RCC 7860 (cell line): ENCODE measurements around the gene VAV1.
"Not testable (repeated sequence)": the region's sequence is repeated elsewhere in the genome, so short reads cannot be mapped to it uniquely, and the experiment has no call there.

Experiments
- DNase-seq: peaks from one replicate; pipeline ENCODE4 v3.0.0-alpha.2; 2015; ENCODE audit warnings: low spot score
- FAIRE-seq: peaks from 2 replicates; lab custom pipeline; 2012; peaks lifted over from hg19 to GRCh38; lab: Jason Lieb, UNC

The VAV1 gene

DNA sequence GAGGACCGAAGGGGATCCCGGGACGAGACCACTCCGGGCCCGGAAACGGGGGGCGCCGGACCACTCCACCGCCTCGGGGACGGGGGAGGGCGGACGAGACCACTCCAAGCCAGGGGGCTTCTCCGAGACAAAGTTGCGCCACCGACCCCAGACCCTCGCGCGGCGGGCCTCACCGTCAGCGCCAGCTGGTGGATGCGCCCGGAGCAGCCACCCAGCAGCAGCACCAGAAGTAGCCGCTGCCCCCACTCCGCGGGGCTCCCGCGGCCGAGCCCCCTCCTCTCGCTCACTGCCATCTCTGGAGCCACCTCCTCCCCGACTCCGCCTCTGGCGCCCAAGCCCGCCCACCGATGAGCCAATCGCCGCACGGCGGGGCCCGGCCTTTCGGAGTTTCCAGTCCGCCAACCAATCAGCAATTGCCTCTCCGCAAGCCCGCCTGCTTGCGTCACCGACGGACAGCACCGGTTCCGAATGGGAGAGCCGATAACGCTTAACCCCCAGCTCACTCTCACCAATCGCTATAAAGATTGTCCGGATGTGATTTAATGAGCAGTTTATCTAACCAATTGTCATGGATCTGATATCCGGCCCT, 35.1 kb upstream of the VAV1 start, which contains the start of gene GPR108:
GPR108 (minus strand) TSS at position 297 of the 589 bp plus-strand sequence; CDS start at position 293, 4 bp downstream.
- DNase-seq (peak; percentile 100), FAIRE-seq (peak; percentile 98)

DNA sequence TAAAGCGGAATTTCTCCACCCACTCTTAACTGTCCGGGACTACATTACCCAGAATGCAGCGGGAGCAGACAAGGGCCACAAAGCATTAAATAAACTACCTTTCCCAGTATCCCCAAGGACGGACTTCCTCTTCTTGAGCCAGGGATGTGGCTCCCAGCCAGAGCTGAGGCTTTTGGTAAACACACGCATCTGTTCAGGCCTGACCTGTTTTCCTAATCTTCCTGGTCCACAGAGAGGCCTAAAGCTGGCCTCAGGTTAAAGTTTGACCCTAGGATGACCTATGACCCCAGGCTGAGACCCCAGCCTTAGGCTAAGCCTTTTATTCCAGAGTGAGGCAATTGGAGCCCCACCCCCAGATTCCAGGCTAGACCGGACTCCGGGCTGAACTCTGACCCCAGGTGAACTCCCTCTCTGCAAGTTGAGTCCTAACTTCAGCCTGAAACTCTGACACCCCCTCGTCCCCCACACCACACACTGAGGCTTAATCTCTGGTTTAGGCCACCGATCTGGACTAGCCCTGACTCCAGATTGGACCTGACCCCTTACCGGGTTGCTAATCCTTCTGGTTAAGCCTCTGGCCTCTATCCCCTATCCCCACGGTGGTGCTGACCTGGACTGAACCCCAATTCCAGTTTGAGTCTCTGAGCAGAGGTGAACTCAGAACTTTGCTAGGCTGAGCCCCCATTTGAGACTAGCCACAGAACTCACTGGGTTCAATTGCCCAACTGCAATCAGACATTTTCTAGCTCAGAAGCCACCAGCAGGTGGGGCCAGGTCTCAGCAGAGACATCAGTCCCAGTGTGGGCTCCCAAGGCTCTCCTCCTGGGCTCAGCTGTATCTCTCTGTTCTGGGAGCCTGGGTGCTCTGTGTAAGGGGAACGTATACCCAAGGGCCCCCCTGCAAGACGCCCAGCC, 34.4 kb upstream of the VAV1 start:
- DNase-seq (peak; percentile 77), FAIRE-seq (no peak)

DNA sequence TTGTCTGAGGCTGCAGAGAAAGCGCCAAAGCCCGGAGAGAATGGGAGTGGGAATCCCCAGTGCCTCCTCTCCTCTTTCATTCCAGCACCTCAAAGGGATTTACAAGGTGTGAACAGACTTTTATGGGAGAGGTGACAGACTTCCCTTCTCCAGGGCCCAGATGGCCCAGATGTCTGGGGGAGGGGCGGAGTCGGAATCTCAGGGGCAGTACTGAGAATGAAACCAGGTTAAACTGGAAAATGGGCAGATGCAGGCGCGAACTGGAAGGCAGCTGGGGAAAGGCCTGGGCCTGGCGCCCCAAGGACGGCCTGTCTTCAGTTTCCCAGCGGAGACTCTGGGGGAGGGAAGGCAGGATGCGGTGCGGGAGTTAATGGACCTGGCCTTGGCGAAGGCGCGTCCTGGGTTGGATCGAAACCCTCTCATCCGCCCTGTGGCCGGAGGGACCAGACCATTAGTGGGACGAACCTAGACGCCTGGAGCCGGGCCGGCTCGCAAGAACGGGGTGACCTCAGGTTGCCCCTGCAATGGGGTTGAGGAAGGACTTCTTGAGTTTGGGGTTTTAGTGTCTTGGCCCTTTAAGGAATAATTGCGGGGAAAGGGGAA, 33.6 kb upstream of the VAV1 start:
- FAIRE-seq (no peak), DNase-seq (no peak)

DNA sequence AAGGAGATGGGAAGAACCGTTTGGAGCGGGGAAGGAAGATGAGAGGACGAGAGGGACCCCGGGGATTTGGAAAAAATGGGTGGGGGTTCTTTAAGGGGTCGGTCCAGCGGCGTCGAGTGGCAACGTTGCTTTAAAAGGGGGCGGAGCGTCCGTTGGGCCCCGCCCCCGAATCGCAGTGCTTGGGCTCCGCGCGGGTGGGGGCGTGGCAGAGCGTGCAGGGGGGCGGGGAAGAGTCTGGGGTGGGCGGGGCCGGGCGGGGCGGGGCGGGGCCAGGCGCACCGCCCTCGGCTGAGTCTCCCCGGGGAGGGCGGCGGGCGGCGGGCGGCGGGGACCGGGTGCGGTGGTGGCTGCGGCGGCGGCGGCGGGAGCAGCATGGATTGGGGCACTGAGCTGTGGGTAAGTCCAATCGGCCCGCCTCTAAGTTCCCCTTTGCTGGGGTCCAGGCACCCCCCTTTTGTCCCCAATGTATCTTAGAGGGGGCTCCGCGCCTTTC, 33.1 kb upstream of the VAV1 start, which contains the start of gene TRIP10:
TRIP10 (plus strand) TSS at position 291 of the 493 bp plus-strand sequence; CDS start at position 373, 82 bp downstream.
- no peak for FAIRE-seq
- peak; percentile 57 for DNase-seq

DNA sequence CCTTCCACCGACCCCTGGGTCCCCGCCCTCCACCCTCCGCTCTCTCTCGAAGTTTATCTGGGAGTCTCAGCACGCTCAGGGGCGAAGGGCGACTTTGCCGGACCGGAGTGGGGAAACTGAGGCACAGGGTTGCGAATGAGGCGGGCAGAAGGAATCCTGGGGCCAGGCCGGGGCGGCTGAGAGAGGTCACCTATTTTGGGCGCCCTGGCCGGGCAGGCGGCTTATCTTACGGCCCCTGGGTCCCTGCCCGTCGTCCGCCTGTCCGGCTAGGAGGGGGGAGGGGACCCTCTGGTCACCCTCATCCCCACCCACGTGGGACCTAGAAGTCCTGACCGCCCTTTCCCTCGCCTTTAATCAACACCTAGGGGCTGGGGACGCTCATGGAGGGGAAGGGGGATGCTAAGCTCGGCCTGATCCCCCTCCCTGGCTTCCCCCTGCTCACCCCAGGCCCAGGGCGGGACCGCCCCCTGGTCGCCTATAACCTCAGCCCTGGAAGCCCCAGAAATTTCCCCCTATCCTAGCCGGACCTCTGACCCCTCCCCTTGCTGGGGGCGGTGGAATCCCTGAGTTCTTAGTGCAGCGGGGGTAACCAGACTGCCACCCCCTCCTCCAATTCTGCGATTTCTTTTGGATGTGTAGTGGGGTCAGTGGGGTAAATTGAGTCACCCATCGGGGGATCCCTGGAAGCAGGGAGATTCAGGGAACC, 32.5 kb upstream of the VAV1 start:
- FAIRE-seq, result no peak
- DNase-seq, result no peak

DNA sequence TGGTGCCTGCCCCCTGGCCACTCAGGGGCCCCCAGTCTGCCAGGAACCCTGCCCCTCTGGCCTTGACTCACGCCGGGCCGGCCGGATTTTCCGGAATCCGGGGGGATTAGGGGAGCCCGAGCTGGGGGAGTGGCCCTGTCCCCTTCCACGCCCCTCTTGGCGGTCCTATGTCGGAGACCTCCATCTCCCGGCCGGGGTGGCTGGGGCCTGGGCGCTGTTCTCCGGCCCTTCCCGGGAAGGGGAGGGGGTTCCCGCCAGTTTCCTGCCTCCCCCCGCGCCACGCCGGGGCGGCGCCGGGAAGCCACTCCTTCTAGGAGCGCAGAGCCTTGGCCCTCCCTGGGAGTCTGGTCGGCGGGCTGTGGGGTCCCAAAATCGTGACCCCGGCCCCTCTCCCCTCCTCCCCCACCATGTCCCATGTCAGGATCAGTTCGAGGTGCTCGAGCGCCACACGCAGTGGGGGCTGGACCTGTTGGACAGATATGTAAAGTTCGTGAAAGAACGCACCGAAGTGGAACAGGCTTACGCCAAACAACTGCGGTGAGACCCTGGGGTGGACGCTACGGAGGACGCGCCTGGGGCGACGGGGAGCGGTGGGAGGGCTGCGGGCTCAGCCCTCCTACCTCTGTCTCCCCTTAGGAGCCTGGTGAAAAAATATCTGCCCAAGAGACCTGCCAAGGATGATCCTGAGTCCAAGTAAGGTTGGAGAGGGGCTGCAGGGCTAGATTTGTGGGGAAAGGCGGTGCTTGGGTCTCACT, 31.7 kb upstream of the VAV1 start:
- FAIRE-seq (no peak), DNase-seq (no peak)

DNA sequence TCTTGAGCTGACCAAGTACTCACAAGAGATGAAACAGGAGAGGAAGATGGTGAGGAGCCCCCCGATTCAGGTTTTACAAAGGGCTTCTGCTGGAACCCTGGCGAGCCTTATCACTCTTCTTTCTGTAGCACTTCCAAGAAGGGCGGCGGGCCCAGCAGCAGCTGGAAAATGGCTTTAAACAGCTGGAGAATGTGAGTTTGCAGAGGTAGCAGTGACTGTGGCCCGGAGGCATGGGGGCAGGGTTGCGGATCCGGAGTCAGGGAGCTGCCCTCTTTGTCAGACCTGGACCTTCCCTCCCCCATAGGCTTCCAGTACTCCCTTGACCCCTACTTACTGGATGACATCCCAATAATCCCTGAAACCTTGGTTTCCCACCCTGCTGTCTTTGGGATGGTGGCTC, 29.4 kb upstream of the VAV1 start:
- DNase-seq (no peak), FAIRE-seq (no peak)

DNA sequence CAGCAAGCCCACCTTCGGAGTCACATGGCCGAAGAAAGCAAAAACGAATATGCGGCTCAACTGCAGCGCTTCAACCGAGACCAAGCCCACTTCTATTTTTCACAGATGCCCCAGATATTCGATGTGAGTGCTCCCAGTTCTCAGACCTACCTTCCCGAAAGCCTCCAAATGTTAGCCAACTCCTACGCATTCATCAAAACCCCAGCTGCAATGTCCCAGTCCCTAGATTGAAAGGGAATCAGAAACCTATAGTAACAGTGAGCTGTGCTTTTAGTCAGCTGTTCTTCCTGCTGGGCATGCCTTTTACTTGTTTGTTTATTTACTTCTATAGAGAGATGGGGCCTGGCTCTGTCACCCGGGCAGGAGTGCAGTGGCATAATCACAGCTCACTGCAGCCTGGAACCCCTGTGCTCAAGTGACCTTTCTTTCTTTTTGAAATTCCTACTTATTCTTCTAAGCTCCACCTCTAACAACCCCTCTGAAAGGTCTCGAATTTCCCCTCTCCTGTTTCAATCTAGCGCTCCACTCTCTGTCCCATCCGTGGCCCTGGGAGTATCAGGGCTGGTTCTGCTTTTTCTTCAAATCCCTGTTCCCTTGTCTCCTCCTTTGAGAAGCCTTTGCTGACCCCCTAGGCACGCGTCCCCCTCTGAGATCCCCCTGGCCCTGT, 28.7 kb upstream of the VAV1 start:
- no peak for DNase-seq
- FAIRE-seq, result no peak

DNA sequence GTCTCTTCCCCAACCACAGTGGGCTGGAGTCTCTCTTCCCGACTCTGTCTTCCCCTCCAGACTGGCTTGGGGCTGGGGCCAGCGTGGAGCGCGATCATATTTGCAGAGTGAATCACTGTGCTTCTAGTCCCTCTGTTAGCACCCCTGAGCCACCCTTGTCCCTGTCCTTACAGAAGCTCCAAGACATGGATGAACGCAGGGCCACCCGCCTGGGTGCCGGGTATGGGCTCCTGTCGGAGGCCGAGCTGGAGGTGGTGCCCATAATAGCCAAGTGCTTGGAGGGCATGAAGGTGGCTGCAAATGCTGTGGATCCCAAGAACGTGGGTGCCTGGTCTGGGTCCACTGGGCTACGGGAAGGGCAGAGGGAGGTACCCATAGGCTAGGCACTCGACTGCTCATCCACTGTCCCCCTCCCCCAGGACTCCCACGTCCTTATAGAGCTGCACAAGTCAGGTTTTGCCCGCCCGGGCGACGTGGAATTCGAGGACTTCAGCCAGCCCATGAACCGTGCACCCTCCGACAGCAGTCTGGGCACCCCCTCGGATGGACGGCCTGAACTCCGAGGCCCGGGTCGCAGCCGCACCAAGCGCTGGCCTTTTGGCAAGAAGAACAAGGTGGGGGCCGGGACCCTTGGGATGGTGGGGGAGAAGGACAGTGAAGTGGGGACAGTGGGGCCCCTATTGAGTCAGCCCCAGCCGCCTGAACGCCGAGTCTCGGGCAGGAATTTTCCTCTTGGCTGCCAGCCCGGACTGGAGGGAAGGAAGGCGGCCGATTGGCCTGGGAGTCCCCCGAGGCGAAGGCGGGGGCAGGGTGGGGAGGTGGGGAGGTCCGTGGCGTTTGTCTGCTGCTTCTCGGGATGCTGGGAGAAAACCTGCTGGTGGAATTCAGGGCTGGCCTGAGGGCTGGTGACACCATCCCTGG, 27.9 kb upstream of the VAV1 start:
- FAIRE-seq (peak; percentile 83), DNase-seq (peak; percentile 80)

DNA sequence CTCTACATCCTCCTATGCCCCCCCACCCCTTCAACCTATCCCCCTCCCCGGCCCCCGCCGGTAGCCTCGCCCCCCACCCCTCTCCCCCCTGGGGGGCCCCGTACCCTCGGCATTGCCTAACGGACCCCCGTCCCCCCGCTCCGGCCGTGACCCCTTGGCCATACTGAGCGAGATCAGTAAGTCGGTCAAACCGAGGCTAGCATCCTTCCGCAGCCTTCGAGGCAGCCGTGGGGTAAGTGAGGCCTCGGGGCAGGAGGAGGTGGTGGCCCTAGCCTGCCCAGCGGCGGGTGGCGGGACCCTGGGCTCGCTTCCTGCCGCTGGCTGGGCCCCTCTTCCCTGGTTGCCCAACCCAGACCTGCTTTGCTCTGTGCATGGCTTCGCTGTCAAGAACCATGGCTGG, 26.5 kb upstream of the VAV1 start:
- DNase-seq, result no peak
- FAIRE-seq, result no peak

DNA sequence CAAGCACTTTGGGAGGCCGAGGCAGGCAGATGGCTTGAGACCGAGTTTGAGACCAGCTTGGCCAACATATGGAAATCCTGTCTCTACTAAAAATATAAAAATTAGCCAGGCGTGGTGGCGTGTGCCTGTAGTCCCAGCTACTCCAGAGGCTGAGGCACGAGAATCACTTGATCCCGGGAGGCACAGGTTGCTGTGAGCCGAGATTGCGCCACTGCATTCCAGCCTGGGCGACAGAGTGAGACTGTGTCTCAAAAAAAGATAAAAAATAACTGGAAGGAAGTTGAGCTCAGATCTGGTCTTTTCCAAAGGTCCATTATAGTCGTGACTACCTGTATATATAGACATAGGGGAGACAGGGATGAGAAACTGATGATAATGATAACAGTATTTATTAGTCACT, 24.0 kb upstream of the VAV1 start:
- not testable (repeated sequence) for DNase-seq, FAIRE-seq

DNA sequence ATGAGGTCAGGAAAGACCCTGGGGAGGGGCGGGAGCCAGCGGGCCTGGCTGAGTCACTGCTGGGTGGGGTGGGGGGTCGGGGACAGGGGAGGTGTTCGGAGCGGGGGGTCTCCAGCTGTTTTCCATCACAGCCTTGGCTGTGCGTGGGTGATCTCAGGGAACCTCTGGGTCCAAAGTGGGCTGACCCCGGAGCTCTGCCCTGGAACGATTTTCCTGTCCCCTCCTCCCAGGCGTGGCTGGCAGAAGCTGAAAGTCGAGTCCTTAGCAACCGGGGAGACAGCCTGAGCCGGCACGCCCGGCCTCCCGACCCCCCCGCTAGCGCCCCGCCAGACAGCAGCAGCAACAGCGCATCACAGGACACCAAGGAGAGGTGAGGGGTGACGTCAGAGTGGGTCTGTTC, 22.4 kb upstream of the VAV1 start:
- FAIRE-seq (no peak), DNase-seq (no peak)

DNA sequence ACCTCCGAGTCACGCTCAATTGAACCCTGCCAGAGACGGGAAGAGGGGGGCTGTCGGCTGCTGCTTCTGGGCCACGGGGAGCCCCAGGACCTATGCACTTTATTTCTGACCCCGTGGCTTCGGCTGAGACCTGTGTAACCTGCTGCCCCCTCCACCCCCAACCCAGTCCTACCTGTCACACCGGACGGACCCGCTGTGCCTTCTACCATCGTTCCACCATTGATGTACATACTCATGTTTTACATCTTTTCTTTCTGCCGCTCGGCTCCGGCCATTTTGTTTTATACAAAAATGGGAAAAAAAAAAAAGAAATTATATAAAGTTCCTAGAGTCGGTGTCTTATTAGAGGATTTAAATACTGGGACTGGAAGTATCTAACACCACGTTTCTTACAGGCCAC, 21.3 kb upstream of the VAV1 start:
- FAIRE-seq, result no peak
- no peak for DNase-seq

DNA sequence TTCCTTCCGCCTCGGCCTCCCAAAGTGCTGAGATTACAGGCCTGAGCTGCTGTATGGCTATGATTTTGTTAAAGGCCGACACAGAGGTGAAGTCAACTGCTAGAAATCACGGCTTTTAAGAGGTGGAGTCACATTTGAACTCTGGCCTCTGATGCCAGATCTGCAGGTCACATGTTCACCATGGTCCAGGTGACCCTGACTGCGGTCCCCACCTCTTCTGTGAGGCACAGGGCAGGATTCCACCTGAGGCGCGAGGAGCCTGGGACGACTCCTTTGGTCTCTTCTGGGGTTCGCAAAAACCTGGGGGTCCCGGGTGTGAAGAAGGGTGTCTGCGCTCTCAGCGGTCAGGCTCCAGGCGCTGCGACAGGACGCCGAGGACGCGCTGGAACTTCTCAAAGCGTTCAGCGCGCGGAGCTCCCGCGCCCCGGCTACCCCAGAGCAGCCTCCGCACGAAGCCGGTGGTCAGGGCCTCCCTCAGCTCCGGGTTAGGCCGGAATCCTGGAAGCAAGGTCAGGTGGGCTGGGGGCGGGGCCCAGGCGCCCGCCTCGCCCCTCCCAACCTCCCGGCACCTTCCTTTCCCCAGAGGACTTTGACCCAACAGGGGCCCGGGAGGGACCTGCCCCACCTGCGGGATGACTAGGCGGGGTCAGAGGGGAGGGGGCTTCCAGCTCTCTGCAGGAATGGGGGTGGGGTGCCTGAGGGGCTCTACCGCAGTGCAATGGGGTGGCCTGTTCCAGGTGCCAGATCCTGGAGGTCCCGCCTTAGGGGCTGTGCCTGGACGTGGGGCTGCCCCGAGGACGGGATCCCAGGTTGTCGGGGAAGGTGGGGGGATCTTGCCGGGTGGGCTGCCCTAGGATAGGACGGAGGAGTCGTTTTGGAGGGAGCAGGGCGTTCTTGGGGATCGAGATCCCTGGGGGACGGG, 20.0 kb upstream of the VAV1 start:
- FAIRE-seq, result no peak

DNA sequence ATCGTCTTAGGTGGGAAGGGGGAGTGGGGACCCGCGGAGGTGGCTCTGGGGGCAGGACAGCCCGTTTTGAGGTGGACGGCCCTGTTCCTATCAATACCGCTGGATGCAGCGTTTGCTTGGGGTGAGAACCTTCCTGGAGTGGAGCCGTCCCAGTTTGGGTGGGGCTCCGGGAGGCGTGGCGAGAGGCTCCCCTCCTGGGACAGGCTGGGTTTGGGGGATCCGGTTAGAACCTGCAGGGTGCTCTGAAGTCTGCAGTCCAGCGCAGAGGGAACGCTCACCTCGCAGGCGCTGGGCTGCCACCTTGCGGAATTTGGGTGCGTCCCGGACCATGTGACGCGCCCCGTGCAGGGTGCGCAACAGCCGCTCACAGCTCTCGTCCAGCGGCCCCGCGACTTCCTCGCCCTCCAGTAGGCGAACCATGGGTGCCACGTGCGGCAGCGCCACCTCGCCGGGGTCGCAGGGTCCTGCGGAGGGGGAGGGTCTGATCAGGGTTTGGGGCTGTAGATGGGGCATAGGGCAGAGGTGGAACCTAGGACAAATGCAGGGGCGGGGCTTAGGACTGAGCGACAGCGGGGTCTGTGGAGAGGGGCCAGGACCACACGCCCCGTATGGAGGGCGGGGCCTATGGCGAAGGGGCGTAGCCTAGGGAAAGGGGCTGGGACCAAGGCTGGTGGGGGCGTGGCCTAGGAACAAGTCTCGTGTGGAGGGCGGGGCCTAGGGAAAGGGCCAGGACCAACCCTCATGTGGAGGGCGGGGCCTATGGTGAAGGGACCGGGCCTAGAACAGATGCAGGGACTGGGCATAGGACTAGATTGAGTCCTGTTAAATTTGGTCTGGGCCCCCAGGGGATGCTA, 19.1 kb upstream of the VAV1 start:
- FAIRE-seq (no peak), DNase-seq (no peak)

More for the DNA sequence above, 20.0 kb upstream of the VAV1 start:
- DNase-seq, result no peak

DNA sequence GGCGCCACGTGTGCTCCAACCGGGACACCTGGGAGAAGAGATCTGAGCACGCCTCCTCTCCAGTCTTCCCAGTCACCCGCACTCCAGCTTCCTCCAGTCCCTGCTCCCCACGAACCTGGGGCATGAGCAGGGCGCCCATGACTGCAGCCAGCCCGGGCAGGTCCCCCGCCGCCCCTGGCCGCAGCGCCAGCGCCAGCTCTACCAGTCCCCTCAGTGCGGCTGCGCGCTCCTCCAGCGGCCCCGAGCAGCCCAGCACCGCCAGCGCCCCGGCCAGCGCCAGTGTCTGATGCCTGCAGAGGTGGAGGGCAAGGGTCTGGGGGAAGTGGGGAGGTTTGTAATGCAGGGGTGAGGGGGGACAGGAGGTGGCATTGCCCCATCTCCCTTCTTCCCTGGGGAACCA, 18.4 kb upstream of the VAV1 start:
- FAIRE-seq (no peak), DNase-seq (no peak)
